ENCODE results near the gene ITSN2.

Gene ITSN2

GRCh38 chr2:24354395-24354794, 5.9 kb downstream of the ITSN2 start:
- Histone ChIP-seq H3K9ac (no peak overlapping the region), H3K4me3 (IDR thresholded peaks at IDR 0.05; ENCODE audit: insufficient read depth, low read depth, low read length) (no peak overlapping the region), H2AFZ (ENCODE audit: low read depth) (no peak overlapping the region), H3K79me2 (ENCODE audit: insufficient read depth, low read depth) (peaks cover 92% of the 10 kb centered on the region), H3K4me2 (no peak overlapping the region), H3K27me3 (ENCODE audit: insufficient read depth, low read depth) (no peaks in the 10 kb centered on the region), H3K36me3 (ENCODE audit: insufficient read depth) (no peaks in the 10 kb centered on the region), H3K4me1 (ENCODE audit: low read depth, poor library complexity, severe bottlenecking) (peaks cover 43% of the 10 kb centered on the region), H3K27ac (no peak overlapping the region), H4K20me1 (ENCODE audit: insufficient read depth) (peaks cover 27% of the 10 kb centered on the region)
- TF ChIP-seq CTCF (conservative IDR thresholded peaks at IDR 0.05; ENCODE audit: low read depth, low read length) = no peak

DNA sequence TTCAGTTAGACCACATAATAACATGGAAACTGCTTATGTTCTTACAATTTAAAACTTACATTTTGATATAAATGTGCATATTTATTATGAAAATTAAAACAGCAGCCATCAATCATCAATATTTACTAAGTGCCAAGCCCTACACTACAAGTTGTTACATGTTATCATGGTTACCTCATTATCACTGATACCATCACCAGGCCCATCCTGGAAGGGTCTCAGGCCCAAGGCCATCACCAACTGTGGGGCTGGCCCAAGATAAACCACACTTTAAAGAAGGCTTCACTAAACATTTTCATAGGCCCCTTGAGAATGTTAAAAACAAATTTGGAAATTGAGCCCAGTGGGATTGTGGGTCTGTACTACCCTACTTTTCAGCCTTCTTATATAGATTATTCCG, 6.4 kb downstream of the ITSN2 start:
- peaks cover 92% of the 10 kb centered on the region for H3K79me2 ChIP-seq (ENCODE audit: insufficient read depth, low read depth)
- H3K4me2 ChIP-seq = no peak overlapping the region
- no peak overlapping the region for H3K4me3 ChIP-seq (IDR thresholded peaks at IDR 0.05; ENCODE audit: insufficient read depth, low read depth, low read length)
- no peak overlapping the region for H2AFZ ChIP-seq (ENCODE audit: low read depth)
- no peak overlapping the region for H3K27ac ChIP-seq
- no peaks in the 10 kb centered on the region for H3K36me3 ChIP-seq (ENCODE audit: insufficient read depth)
- TF ChIP-seq CTCF (conservative IDR thresholded peaks at IDR 0.05; ENCODE audit: low read depth, low read length) = no peak
- no peaks in the 10 kb centered on the region for H3K27me3 ChIP-seq (ENCODE audit: insufficient read depth, low read depth)
- H4K20me1 ChIP-seq (ENCODE audit: insufficient read depth) = peaks cover 27% of the 10 kb centered on the region
- H3K4me1 ChIP-seq (ENCODE audit: low read depth, poor library complexity, severe bottlenecking) = peaks cover 39% of the 10 kb centered on the region
- H3K9ac ChIP-seq = no peak overlapping the region

GRCh38 chr2:24353364-24353763, 7.0 kb downstream of the ITSN2 start:
- H3K4me3 ChIP-seq (IDR thresholded peaks at IDR 0.05; ENCODE audit: insufficient read depth, low read depth, low read length) = no peak overlapping the region
- no peak overlapping the region for H3K9ac ChIP-seq
- H3K4me1 ChIP-seq (ENCODE audit: low read depth, poor library complexity, severe bottlenecking) = peaks cover 33% of the 10 kb centered on the region
- no peaks in the 10 kb centered on the region for H3K27me3 ChIP-seq (ENCODE audit: insufficient read depth, low read depth)
- peaks cover 92% of the 10 kb centered on the region for H3K79me2 ChIP-seq (ENCODE audit: insufficient read depth, low read depth)
- H3K36me3 ChIP-seq (ENCODE audit: insufficient read depth) = no peaks in the 10 kb centered on the region
- no peak overlapping the region for H3K27ac ChIP-seq
- TF ChIP-seq CTCF (conservative IDR thresholded peaks at IDR 0.05; ENCODE audit: low read depth, low read length) = no peak
- peaks cover 27% of the 10 kb centered on the region for H4K20me1 ChIP-seq (ENCODE audit: insufficient read depth)
- H2AFZ ChIP-seq (ENCODE audit: low read depth) = no peak overlapping the region
- H3K4me2 ChIP-seq = no peak overlapping the region

- peaks cover 92% of the 10 kb centered on the region for H3K79me2 ChIP-seq (ENCODE audit: insufficient read depth, low read depth)
- TF ChIP-seq CTCF (conservative IDR thresholded peaks at IDR 0.05; ENCODE audit: low read depth, low read length) = no peak
- H3K4me1 ChIP-seq (ENCODE audit: low read depth, poor library complexity, severe bottlenecking) = peaks cover 29% of the 10 kb centered on the region
- no peaks in the 10 kb centered on the region for H3K27me3 ChIP-seq (ENCODE audit: insufficient read depth, low read depth)
- no peak overlapping the region for H3K4me3 ChIP-seq (IDR thresholded peaks at IDR 0.05; ENCODE audit: insufficient read depth, low read depth, low read length)
- H3K36me3 ChIP-seq (ENCODE audit: insufficient read depth) = no peaks in the 10 kb centered on the region
- no peak overlapping the region for H3K9ac ChIP-seq
- H2AFZ ChIP-seq (ENCODE audit: low read depth) = no peak overlapping the region
- H3K4me2 ChIP-seq = no peak overlapping the region
- H4K20me1 ChIP-seq (ENCODE audit: insufficient read depth) = peaks cover 27% of the 10 kb centered on the region
- H3K27ac ChIP-seq = no peak overlapping the region
These were observed 7.7 kb downstream of the ITSN2 start for GRCh38 chr2:24352664-24353063.

Measured in KMS-11 (cell line).